Smooth muscle cell (in vitro differentiated cells): ENCODE results near the gene TBC1D3B. TPM values are rescaled to one million over a fixed set of nuclear protein-coding genes. Genes with fewer than 3 reads are reported as not detected.
"Not testable (repeated sequence)": the region's sequence is repeated elsewhere in the genome, so short reads cannot be mapped to it uniquely, and the experiment has no call there.

Experiments used
- DNase-seq: peaks from one replicate; lab custom pipeline; 2025; ENCODE audit not compliant: unreplicated experiment; lab: John Stamatoyannopoulos, UW
- H2AFZ ChIP-seq: fragments of 200-600 bp; sonication (generic); 2 replicates; pipeline ENCODE4 v1.6.0; 2016; ENCODE audit warnings: antibody characterized with exemption, low read depth, mild to moderate bottlenecking
- H3F3A ChIP-seq: fragments of 200-600 bp; sonication (generic); 2 replicates; pipeline ENCODE4 v1.6.0; 2017; ENCODE audit warnings: antibody characterized with exemption, low read depth
- H3K27ac ChIP-seq: fragments of 200-600 bp; sonication (generic); 2 replicates; pipeline ENCODE4 v1.5.1; 2016; ENCODE audit warnings: low read depth, mild to moderate bottlenecking
- H3K27me3 ChIP-seq: fragments of 200-600 bp; sonication (generic); 2 replicates; pipeline ENCODE4 v1.6.1; 2016; ENCODE audit warnings: low read depth, mild to moderate bottlenecking
- H3K36me3 ChIP-seq: fragments of 200-600 bp; sonication (generic); 2 replicates; pipeline ENCODE4 v1.5.1; 2016; ENCODE audit warnings: low read depth
- H3K4me1 ChIP-seq: fragments of 200-600 bp; sonication (generic); 2 replicates; pipeline ENCODE4 v1.5.1; 2016; ENCODE audit warnings: low read depth
- H3K4me2 ChIP-seq: fragments of 200-600 bp; sonication (generic); 2 replicates; pipeline ENCODE4 v1.6.0; 2016; ENCODE audit warnings: mild to moderate bottlenecking
- H3K4me3 ChIP-seq: fragments of 200-600 bp; sonication (generic); 2 replicates; pipeline ENCODE4 v1.5.1; 2016; ENCODE audit warnings: mild to moderate bottlenecking
- H3K79me2 ChIP-seq: fragments of 200-600 bp; sonication (generic); 2 replicates; pipeline ENCODE4 v1.6.0; 2016; ENCODE audit warnings: low read depth, mild to moderate bottlenecking
- H3K9ac ChIP-seq: fragments of 200-600 bp; sonication (generic); 2 replicates; pipeline ENCODE4 v1.6.0; 2016; ENCODE audit warnings: low read depth
- H3K9me3 ChIP-seq: fragments of 200-600 bp; sonication (generic); replicated peaks from 2 replicates; pipeline ENCODE4 v1.5.1; 2016; ENCODE audit warnings: low read depth
- H4K20me1 ChIP-seq: fragments of 200-600 bp; sonication (generic); 2 replicates; pipeline ENCODE4 v1.6.0; 2016; ENCODE audit warnings: low read depth
- CTCF ChIP-seq: fragments of 200-600 bp; sonication (generic); IDR thresholded peaks from 2 replicates; pipeline ENCODE4 v1.5.1; 2017; ENCODE audit warnings: borderline replicate concordance, mild to moderate bottlenecking, antibody characterized with exemption; ENCODE audit not compliant: insufficient read depth, poor library complexity, severe bottlenecking
- WGBS: methylation state at CpG from one replicate; pipeline ENCODE4 v1.1.7; 2016; ENCODE audit warnings: low lambda C conversion rate; 5-methylcytosine and 5-hydroxymethylcytosine counted together
- polyA plus RNA-seq: library from polyadenylated mRNA; unstranded; fragments of >200 nt; fragmentation: Nextera tagmentation; extraction: Ambion mirVana; gene quantifications from 2 replicates; pipeline ENCODE4 v1.2.1, GENCODE V29; 2016
- total RNA-seq: library from RNA; depleted of rRNA; stranded (reverse); fragments of >200 nt; gene quantifications from 2 replicates; pipeline ENCODE4 v1.2.3, GENCODE V29; 2014

The TBC1D3B gene
- total and polyA plus RNA-seq, 2 experiments from 2014 or later, result 1.4 TPM; not detected in 1

GRCh38 chr17:36124879-36125824 lies 51.3 kb downstream of the TBC1D3B start:
- H3K27me3 ChIP-seq, result peaks cover 15% of the 10 kb centered on the region
- H3K36me3 ChIP-seq, result no peaks in the 10 kb centered on the region
- no peak overlapping the region for H3K27ac ChIP-seq
- no peaks in the 10 kb centered on the region for H3F3A ChIP-seq
- H4K20me1 ChIP-seq, result no peaks in the 10 kb centered on the region
- no peak overlapping the region for H2AFZ ChIP-seq
- H3K9ac ChIP-seq, result no peak overlapping the region
- no peak overlapping the region for H3K4me2 ChIP-seq
- DNase-seq, result no peak
- WGBS, result 65% methylated on average over 9 of the region's 9 CpGs
- TF ChIP-seq CTCF, result peak; percentile 16
- H3K79me2 ChIP-seq, result no peaks in the 10 kb centered on the region
- H3K9me3 ChIP-seq, result no peaks in the 10 kb centered on the region
- H3K4me3 ChIP-seq, result no peak overlapping the region
- H3K4me1 ChIP-seq, result no peaks in the 10 kb centered on the region

GRCh38 chr17:36123431-36123830 lies 53.0 kb downstream of the TBC1D3B start:
- Histone ChIP-seq H3K27me3 (no peaks in the 10 kb centered on the region), H4K20me1 (no peaks in the 10 kb centered on the region), H3K4me3 (no peak overlapping the region), H3K27ac (no peak overlapping the region), H2AFZ (no peak overlapping the region), H3K79me2 (no peaks in the 10 kb centered on the region), H3K9me3 (no peaks in the 10 kb centered on the region), H3K4me2 (no peak overlapping the region), H3F3A (no peaks in the 10 kb centered on the region), H3K36me3 (no peaks in the 10 kb centered on the region), H3K9ac (no peak overlapping the region), H3K4me1 (no peaks in the 10 kb centered on the region)
- no peak for TF ChIP-seq CTCF
- 58% methylated on average over 2 of the region's 2 CpGs for WGBS
- DNase-seq, result no peak

- H3K4me2 ChIP-seq, H3K79me2 ChIP-seq, DNase-seq, H3K27me3 ChIP-seq, H4K20me1 ChIP-seq, H3K4me3 ChIP-seq, H3K27ac ChIP-seq, H3K4me1 ChIP-seq, H2AFZ ChIP-seq, H3K9me3 ChIP-seq, H3K9ac ChIP-seq, H3K36me3 ChIP-seq, H3F3A ChIP-seq: not testable (repeated sequence)
- 66% methylated on average over 6 of the region's 6 CpGs for WGBS
Measured at GRCh38 chr17:36121099-36121498, 55.3 kb downstream of the TBC1D3B start.

GRCh38 chr17:36120221-36120620 lies 56.2 kb downstream of the TBC1D3B start:
- DNase-seq, result no peak
- no peaks in the 10 kb centered on the region for H3K9me3 ChIP-seq
- H3K27me3 ChIP-seq, result no peaks in the 10 kb centered on the region
- H3F3A ChIP-seq, result no peaks in the 10 kb centered on the region
- H3K9ac ChIP-seq, result no peak overlapping the region
- H3K27ac ChIP-seq, result no peak overlapping the region
- peaks cover 6% of the 10 kb centered on the region for H3K4me1 ChIP-seq
- no peak overlapping the region for H2AFZ ChIP-seq
- H3K4me3 ChIP-seq, result no peak overlapping the region
- no peaks in the 10 kb centered on the region for H4K20me1 ChIP-seq
- no peak overlapping the region for H3K4me2 ChIP-seq
- 71% methylated on average over 3 of the region's 3 CpGs for WGBS
- H3K36me3 ChIP-seq, result no peaks in the 10 kb centered on the region
- no peak for TF ChIP-seq CTCF
- H3K79me2 ChIP-seq, result no peaks in the 10 kb centered on the region
